ENCODE results near the gene PAXIP1.

PAXIP1 gene

DNA sequence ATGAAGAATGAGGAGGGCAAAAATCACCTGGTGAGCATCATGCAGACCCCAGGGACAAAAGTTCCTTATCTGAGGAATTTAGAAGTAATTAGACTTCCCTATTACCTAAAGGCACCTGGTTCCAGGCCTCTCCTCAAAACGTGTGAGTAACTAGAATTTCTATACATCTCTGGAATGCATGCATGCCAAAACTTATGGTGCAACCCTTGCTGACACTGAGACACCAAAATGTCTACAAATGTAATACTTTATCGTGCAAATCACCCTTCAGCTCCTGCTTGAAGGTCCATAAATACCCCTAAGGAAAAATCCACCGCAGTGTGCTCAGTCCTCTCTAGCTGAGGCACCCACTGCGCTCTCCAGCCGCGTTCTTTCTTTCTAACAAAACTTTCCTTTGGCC, 84.2 kb downstream of the PAXIP1 start:
- TF ChIP-seq CEBPB (IDR thresholded peaks at IDR 0.05) (no peak), FOXM1 (IDR thresholded peaks at IDR 0.05; ENCODE audit: borderline replicate concordance, low read depth) (no peak), EP300 (IDR thresholded peaks at IDR 0.05; ENCODE audit: borderline replicate concordance) (no peak), REST (IDR thresholded peaks at IDR 0.05; ENCODE audit: low read depth) (no peak), NFIC (IDR thresholded peaks at IDR 0.05) (no peak), TCF12 (IDR thresholded peaks at IDR 0.05; ENCODE audit: low read depth) (no peak)

GRCh38 chr7:154918266-154918665, 84.7 kb downstream of the PAXIP1 start:
- TF ChIP-seq TCF12 (IDR thresholded peaks at IDR 0.05; ENCODE audit: low read depth) (no peak), EP300 (IDR thresholded peaks at IDR 0.05; ENCODE audit: borderline replicate concordance) (no peak), TAF1 (IDR thresholded peaks at IDR 0.05; ENCODE audit: low read depth) (no peak), MAX (IDR thresholded peaks at IDR 0.05) (no peak), CEBPB (IDR thresholded peaks at IDR 0.05) (no peak), REST (IDR thresholded peaks at IDR 0.05; ENCODE audit: low read depth) (no peak), NFIC (IDR thresholded peaks at IDR 0.05) (no peak), ZBTB7A (IDR thresholded peaks at IDR 0.05; ENCODE audit: low read depth) (no peak)
- TF ChIP-seq, protein P1, sequence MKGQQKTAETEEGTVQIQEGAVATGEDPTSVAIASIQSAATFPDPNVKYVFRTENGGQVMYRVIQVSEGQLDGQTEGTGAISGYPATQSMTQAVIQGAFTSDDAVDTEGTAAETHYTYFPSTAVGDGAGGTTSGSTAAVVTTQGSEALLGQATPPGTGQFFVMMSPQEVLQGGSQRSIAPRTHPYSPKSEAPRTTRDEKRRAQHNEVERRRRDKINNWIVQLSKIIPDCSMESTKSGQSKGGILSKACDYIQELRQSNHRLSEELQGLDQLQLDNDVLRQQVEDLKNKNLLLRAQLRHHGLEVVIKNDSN (IDR thresholded peaks at IDR 0.05): no peak

- no peak for TF ChIP-seq NFIC (IDR thresholded peaks at IDR 0.05)
- no peak for TF ChIP-seq RAD21 (IDR thresholded peaks at IDR 0.05; ENCODE audit: low read depth)
- TF ChIP-seq MAX (IDR thresholded peaks at IDR 0.05): no peak
- no peak for TF ChIP-seq EP300 (IDR thresholded peaks at IDR 0.05; ENCODE audit: borderline replicate concordance)
- TF ChIP-seq TCF12 (IDR thresholded peaks at IDR 0.05; ENCODE audit: low read depth): no peak
- TF ChIP-seq, protein P1 (IDR thresholded peaks at IDR 0.05): no peak
These were observed 85.1 kb downstream of the PAXIP1 start for GRCh38 chr7:154917808-154918160.

DNA sequence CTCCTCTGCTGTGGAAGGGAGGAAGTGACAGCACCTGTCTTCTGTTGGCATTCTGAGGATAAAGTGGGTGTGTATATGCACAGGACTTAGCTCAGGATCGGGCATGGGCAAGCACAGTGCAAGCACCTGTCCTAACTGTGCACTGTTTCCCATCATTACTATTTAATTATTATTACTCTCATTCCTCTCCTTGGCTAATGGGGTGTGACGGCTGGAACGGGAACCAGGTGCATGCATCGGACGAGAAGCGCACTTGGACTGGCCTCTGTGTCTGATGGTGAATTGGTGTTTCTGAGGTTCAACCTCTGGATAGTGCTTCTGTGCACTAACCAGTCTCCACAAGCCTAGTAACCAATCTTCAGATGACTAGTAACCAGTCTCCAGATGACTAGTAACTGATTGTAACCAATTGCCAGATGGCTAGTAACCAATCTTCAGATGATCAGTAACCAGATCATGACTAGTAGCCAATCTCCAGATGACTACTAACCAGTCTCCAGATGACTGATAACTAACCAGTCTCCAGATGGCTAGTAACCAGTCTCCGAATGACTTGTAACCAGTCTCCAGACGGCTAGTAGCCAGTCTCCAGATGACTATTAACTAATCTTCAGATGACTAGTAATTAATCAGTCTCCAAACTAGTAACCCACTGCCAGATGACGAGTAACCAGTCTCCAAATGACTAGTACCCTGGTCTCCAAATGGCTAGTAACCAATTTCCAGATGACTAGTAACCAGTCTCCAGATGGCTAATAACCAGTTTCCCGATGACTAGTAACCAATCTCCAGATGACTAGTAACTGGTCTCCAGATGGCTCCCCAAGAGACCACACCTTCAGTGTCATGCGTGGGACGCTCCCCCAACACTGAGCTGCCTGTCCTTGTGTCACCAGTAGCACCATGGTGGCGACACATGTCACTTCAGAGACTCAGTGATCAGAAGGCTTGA, 85.8 kb downstream of the PAXIP1 start:
- TF ChIP-seq TCF12 (IDR thresholded peaks at IDR 0.05; ENCODE audit: low read depth) (no peak), YY1 (IDR thresholded peaks at IDR 0.05; ENCODE audit: low read depth) (no peak), REST (IDR thresholded peaks at IDR 0.05; ENCODE audit: low read depth) (no peak), EGR1 (IDR thresholded peaks at IDR 0.05) (no peak), CEBPB (IDR thresholded peaks at IDR 0.05) (no peak), FOXM1 (IDR thresholded peaks at IDR 0.05; ENCODE audit: borderline replicate concordance, low read depth) (no peak), MAX (IDR thresholded peaks at IDR 0.05) (no peak)

GRCh38 chr7:154916381-154916780, 86.5 kb downstream of the PAXIP1 start:
- no peak for TF ChIP-seq CREB1 (IDR thresholded peaks at IDR 0.05; ENCODE audit: low read depth)
- TF ChIP-seq TAF1 (IDR thresholded peaks at IDR 0.05; ENCODE audit: low read depth): no peak
